Gastrocnemius medialis (tissue), 4 donors: ENCODE measurements around the gene AFF3.

Experiments
- CTCF ChIP-seq, 5 experiments: fragments of 450-650 bp in 3 of 5; fragments of 200-600 bp in 2 of 5; sonication (generic) in 2 of 5; IDR thresholded peaks in 4 of 5; conservative IDR thresholded peaks in 1 of 5; 1 replicate in 4 of 5; 2 replicates in 1 of 5; pipeline ENCODE4 v1.5.1; 2016 to 2019; ENCODE audit warnings: antibody characterized with exemption in 5 of 5, mild to moderate bottlenecking in 3 of 5, moderate library complexity in 3 of 5
- POLR2A ChIP-seq, 2 donors: fragments of 450-650 bp; IDR thresholded peaks; one replicate each; pipeline ENCODE4 v1.6.1; 2017; ENCODE audit warnings: antibody characterized with exemption in 2 of 2, mild to moderate bottlenecking in 2 of 2, moderate library complexity in 2 of 2

- TF ChIP-seq CTCF (IDR thresholded peaks at IDR 0.05 in 4 of 5, conservative IDR thresholded peaks at IDR 0.05 in 1 of 5) = no peak
- TF ChIP-seq POLR2A (IDR thresholded peaks at IDR 0.05) = no peak
Observed at GRCh38 chr2:99802734-99803133, 339.7 kb downstream of the AFF3 start.
